HUDEP-2 (cell line): ENCODE measurements around the gene WFS1.

Experiments
- DNase-seq, 76 experiments: peaks; one replicate each; lab custom pipeline; 2025; ENCODE audit not compliant: unreplicated experiment in 76 of 76; lab: John Stamatoyannopoulos, UW

Gene WFS1

DNA sequence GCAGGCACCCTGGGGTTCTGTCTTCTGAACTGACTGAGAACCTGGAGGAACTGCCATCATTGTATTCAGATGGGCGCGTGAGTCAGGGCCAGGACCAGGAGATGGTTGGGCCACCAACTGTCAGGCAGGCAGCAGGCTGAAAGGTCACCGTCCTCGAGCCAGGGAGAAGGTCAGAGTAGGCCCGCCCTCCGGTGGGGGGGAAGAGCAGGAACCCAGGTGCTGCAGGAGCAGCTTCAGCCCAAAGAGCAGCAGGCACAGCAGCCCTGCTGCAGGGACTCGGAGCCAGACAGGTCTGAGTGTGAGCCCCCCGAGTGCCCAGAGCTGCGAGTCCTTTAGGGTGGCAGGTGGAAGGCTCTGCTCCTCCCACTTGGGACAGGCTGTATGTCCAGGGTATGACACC is 26.4 kb downstream of the WFS1 start:
- DNase-seq, result no peak

DNA sequence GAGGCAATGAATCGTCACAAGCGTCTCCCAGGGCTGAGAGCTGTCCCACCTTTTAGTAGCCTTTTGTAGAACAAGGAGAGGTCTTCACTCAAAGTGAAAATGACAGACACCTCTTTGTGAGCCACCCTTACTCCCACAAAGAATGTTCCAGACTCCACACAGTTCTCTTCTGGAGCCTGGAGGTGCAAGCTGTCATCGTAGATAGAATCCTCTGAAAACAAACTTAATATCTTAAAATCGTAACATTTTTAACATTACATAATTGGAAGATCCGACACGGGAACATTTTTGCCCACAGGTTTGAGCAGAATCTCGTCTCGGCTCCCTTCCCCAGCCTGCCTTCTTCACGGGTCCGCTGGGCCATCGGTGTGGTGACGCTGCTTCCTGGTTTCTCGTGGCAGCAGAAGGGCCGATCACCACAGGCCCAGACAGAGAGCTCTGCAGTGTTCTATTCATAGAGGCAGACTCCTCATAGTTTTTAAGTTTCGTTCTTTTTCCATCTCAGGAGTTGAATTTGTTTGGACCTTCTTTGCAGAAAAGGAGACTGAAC is 27.7 kb downstream of the WFS1 start:
- DNase-seq, result no peak

DNA sequence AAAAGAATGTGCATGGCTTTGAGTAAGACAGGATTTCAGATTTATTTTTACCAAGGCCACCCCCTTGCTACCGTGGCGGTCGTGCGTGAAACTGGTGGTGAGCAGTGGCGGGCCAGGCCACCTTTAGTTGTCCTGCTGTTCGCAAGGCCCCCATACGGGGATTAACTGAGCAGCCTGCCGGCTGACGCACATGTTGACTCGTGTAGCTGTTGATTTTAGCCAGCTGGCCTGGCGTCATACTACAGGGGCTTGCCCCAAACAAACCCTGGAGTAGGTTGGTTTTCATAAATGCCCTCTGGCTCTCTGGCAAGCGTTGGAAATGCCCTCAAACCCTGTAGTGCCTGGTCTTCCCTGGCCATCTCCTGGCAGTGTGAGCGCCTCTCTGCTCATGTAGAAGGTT is 28.4 kb downstream of the WFS1 start:
- no peak for DNase-seq

DNA sequence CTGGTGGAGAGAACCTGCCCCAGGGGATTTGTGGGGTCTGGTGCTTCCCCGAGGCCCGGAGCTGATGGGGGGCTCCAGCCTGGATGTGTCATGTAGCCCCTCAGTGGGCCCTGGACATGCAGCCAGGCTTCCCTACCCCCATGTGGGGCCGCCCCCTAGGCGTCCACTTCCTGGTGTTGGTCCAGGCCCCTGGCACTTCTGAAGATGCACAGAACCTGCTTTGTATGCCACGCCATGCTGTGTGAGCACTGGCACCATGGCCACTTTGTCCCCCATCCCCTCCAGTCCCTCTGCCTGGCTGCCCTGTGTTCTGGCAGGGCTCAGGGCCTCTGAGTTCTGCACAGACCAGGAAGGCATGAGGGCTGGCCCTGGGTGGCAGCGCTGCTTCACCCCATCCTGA is 29.2 kb downstream of the WFS1 start:
- DNase-seq, result no peak

DNA sequence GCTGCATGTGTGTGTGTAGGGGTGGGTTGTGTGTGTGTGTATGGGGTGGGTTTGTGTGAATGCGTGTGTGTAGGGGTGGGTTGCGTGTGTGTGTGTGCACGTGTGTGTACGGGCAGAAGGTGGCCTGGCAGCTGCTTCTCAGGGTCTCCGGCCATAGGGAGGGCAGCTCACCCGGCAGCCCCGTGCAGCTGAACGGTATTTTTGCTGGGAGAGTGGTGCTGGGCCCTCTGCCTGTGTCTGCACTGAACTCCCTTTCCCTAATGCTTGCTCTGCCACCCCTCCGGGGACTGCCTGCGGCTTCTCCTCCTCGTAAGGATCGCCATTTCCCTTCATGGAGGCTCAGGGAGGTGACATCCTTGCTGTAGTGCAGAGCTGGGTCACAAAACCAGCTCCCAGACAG is 30.2 kb downstream of the WFS1 start:
- DNase-seq, result no peak

DNA sequence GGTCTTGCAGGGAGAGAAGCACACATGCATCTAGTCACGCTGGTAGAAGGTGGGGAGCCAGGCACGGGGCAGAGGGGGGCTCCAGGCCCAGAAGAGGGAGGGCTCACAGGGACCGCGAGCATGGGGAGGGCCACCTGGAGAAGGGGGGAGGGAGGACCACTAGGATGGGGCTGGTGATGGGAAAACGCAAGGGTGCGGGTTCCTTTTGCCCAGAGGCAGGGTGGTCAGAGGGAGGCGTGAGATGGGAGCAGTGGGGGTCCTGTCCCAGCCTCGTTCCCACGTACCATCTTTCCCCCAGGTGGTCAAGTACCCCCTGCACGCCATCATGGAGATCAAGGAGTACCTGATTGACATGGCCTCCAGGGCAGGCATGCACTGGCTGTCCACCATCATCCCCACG is 30.7 kb downstream of the WFS1 start:
- DNase-seq, result no peak

DNA sequence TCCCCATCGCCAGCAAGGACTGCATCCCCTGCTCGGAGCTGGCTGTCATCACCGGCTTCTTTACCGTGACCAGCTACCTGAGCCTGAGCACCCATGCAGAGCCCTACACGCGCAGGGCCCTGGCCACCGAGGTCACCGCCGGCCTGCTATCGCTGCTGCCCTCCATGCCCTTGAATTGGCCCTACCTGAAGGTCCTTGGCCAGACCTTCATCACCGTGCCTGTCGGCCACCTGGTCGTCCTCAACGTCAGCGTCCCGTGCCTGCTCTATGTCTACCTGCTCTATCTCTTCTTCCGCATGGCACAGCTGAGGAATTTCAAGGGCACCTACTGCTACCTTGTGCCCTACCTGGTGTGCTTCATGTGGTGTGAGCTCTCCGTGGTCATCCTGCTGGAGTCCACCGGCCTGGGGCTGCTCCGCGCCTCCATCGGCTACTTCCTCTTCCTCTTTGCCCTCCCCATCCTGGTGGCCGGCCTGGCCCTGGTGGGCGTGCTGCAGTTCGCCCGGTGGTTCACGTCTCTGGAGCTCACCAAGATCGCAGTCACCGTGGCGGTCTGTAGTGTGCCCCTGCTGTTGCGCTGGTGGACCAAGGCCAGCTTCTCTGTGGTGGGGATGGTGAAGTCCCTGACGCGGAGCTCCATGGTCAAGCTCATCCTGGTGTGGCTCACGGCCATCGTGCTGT is 31.5 kb downstream of the WFS1 start:
- DNase-seq, result no peak

DNA sequence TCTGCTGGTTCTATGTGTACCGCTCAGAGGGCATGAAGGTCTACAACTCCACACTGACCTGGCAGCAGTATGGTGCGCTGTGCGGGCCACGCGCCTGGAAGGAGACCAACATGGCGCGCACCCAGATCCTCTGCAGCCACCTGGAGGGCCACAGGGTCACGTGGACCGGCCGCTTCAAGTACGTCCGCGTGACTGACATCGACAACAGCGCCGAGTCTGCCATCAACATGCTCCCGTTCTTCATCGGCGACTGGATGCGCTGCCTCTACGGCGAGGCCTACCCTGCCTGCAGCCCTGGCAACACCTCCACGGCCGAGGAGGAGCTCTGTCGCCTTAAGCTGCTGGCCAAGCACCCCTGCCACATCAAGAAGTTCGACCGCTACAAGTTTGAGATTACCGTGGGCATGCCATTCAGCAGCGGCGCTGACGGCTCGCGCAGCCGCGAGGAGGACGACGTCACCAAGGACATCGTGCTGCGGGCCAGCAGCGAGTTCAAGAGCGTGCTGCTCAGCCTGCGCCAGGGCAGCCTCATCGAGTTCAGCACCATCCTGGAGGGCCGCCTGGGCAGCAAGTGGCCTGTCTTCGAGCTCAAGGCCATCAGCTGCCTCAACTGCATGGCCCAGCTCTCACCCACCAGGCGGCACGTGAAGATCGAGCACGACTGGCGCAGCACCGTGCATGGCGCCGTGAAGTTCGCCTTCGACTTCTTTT is 32.2 kb downstream of the WFS1 start:
- DNase-seq, result no peak

DNA sequence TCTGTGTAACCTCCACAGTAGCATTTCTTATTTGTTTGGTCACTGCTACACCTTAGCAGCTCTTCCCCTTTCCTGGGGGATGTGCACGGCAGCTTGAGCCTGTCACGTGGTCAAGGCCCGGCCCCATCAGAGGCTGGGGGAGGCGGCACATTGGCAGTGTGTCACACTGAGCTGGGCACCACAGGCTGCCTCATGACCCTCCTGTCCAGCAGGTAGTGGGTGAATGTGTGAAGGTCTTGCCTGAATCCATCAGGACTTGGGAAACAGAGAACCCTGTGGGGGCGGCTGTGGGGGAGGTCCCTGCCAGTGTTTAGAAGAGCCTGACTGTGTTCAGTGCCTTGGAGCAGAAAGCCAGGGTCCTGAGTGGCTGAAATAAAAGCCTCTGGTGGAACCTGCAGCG is 33.2 kb downstream of the WFS1 start:
- DNase-seq, result no peak

DNA sequence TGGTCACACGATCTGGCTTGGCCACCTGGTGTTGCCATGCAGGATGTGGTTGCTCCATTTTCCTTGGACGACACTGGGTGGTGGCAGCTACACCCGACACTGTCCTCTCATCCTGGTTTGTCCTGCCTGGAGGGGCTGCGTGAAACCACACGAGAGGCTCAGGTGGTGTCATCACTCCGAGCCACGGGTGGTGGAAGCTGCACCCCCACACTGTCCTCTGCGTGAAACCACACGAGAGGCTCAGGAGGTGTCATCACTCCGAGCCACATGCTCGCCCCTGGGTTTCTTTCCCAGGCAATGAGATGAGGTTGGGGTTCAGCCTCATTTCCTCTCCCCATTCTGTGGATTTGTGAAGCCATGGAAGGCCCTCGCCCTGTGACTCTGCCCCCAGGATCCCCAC is 34.3 kb downstream of the WFS1 start:
- no peak for DNase-seq

DNA sequence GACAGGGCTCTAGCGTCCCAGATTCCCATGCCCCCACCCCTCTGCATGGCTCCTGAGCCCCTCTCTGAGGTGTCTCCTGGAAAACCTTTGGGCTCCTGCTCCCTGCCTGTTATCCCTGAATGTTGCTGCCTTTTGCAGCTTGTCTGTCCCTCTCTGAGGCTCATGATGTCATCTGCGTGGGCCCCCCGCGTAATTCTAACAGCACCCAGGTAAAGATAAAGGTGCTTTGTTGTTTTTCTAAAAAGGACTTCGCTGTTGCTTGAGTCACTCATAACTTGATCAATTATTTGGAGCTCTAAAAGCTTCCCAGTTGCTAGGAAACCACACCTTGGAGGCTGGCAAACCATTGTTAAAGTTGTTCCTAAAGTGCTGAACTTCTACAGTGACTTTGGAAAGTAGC is 36.6 kb downstream of the WFS1 start:
- no peak for DNase-seq

DNA sequence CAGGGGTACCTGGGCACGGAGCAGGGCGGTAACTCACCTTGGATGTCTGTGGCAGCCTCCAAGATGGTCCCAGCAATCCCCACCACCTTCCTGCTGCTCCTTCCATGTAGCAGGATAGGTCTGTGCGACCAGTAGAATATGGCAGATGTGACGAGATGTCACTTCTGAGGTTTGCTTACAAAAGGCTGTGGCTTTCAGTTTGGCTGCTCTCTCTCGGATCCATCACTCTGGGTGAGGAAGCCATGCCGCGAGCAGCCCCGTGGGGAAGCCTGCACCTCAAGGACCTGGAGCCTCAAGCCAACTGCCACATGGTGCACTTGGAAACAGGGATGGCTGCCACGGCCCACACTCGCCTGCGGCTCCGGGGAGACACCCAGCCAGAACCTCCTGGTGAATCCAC is 37.6 kb downstream of the WFS1 start:
- no peak for DNase-seq

DNA sequence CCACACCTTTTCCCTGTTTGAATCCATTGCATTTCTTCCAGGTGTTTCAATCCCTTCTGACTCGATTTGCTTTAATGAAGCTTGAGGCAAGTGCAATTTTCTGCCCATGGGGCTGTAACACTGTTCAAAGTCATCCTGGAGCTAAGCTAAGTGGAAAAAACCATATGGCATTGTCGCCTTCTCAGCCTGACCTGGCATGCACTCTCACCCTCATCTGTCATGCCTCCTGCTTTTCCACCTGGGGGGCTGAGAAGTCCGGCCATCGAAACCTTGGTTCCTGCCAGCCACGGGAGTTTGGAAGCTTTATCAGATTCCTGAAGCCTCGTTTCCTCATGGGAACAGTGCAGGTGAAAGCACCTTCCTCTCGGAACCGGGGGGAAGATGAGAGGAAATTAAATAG is 38.2 kb downstream of the WFS1 start:
- no peak for DNase-seq

DNA sequence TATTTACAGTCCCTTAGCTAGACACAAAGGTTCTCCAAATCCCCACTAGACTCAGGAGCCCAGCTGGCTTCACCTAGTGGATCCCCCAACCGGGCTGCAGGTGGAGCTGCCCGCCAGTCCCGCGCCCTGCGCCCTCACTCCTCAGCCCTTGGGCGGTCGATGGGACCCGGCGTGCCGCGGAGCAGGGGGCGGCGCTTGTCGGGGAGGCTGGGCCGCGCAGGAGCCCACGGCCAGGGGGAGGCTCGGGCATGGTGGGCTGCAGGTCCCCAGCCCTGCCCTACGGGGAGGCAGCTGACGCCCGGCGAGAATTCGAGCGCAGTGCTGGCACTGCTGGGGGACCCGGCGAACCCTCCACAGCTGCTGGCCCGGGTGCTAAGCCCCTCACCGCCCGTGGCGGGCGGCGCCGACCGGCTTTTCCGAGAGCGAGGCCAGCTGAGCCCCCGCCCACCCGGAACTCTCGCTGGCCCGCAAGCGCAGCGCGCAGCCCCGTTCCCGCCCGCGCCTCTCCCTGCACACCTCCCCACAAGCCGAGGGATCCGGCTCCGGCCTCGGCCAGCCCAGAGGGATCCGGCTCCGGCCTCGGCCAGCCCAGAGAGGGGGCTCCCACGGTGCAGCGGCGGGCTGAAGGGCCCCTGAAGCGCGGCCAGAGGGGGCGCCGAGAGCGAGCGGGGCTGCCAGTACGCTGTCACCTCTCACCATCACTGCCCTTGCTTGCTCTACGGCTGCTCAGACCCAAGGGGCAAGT is 39.4 kb downstream of the WFS1 start:
- no peak for DNase-seq

DNA sequence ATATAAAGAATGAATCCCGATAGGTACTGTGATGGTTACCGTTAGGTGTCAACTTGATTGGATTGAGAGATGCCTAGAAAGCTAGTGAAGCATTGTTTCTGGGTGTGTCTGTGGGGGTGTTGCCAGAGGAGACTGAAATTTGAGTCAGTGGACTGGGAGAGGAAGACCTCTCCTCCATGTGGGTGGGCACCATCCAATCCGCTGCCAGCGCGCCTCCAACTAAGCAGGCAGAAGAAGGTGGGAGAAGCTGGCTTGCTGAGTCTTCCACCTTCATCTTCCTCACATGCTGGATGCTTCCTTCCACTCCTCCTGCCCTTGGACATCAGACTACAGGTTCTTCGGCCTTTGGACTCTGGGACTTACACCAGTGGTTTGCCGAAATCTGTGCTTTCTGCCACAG is 40.1 kb downstream of the WFS1 start:
- no peak for DNase-seq

DNA sequence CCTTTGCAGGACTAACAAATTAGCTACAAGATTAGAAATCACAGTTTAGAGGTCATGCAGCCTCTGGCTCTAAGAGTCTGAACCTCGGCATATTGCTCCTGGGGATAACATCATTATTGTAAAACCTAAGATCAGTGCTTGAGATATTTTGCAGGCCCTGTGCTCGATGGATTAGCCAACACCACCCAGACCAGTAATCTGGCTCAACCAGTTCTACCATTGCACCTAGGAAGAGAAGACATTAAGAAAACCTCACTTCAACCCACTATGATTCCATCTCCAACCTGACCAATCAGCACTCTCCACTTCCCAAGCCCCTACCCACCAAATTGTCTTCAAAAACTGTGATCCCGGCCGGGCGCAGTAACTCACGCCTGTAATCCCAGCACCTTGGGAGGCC is 43.6 kb downstream of the WFS1 start:
- DNase-seq, result no peak

DNA sequence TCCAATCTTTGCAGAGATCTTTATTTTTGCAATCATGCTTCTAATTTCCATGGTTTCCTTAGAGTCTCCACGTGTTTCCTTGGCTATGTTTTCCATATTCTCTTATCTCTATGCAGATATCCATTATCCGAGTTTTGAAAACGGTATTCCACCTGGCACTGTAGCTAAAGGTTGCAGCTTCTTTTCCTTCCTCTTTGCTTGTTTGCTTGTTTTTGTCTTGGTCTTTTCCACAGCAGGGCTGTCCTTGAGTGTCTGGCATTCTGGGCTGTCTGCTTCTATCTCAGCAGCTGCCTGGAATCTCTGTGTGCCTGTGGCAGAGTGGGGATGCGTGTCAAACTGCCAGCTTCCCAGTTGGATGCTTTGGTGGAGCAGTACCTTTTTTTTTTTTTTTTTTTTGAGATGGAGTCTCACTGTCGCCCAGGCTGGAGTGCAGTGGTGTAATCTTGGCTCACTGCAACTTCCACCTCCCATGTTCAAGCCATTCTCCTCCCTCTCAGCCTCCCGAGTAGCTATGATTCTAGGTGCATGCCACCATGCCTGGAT is 46.9 kb downstream of the WFS1 start:
- no peak for DNase-seq

DNA sequence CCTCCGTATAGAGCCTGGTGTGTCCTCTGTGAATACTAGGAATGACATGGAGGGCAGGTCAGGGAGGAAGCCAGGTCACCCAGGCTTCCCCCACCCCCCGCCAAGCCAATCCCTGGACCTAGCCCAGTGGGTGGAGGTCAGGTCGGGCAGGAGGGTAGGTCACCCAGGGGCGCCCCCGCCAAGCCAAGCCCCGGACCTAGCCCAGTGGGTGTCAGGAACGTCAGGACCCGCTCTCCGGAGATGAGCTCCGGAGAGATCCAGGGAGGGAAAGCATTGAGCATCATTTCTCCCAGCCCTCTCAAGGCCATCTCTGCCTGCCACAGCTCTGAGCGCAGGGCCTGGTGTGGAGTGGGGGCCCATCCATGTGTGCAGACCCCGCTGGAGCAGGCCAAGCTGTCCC is 48.6 kb downstream of the WFS1 start:
- DNase-seq, result no peak

DNA sequence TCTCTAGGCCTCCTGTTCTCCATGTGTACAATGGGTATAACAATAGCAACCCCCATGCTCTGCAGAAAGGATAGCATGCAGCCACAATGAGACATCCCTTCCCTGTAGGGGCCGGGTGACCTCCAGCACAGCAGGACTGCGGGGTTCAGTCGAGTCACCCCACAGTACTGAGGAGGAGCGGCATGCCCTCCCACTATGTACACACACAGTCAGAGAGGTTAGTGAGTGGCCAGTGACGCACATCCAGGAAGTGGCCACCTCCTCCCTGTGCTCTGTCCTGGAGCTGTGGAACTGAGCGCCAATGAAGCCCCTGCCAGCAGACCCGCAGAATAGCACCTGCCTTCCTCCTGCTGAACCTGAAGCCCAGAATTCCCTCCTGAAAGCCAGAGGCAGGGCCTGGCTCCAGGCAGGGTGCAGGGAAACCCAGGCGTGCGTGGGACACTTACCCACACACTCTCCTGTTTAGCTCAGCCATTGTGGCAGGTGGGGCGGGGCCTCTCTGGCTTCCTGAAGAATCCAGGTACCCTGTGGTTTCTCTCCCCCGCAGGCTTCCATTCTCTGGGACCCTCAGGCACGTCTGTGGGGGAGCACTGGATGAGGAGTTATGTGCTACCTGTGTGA is 50.0 kb downstream of the WFS1 start:
- DNase-seq, result no peak

DNA sequence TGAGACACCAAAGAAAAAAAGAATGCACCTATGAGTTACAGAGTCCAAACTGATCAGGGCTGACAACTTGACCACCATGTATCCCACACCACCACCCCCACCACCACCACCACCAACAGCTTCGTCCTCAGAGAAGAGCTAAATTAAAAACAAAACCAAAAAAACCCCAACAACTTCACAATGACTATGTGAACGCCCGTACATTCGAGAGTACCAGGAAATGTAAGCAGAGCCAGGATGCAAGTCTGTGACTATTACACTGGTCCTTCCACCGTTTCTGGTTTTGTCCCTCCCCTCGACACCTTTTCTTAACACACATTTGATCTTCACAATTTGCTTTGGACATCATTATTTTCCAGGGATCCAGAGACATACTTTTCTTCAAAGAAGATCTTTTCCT is 51.0 kb downstream of the WFS1 start:
- DNase-seq, result no peak

DNA sequence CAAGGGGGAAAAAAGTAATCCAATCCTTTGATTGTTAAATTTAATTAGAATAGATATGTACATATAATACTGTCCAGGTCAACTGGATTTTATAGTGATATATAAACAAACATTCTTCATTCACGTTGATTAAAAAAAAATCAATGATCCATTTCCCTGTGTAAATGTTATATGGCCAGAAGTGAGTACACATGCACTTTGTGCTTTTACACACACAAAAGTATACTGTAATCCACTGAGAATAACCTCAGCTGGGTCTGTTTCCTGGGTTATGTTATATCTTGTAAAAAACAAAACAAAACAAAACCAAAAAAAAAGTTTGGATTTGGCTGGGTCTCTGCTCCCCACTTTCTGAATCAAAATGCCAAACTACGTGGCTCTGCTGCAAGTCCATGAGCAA is 51.7 kb downstream of the WFS1 start:
- no peak for DNase-seq
